Smooth muscle cell (in vitro differentiated cells): Measurements from ENCODE around the gene CACNA1C. TPM values are rescaled to one million over a fixed set of nuclear protein-coding genes. Genes with fewer than 3 reads are reported as not detected.

ENCODE experiments used
- DNase-seq: peaks from one replicate; lab custom pipeline; 2025; ENCODE audit not compliant: unreplicated experiment; lab: John Stamatoyannopoulos, UW
- H2AFZ ChIP-seq: fragments of 200-600 bp; sonication (generic); 2 replicates; pipeline ENCODE4 v1.6.0; 2016; ENCODE audit warnings: antibody characterized with exemption, low read depth, mild to moderate bottlenecking
- H3F3A ChIP-seq: fragments of 200-600 bp; sonication (generic); 2 replicates; pipeline ENCODE4 v1.6.0; 2017; ENCODE audit warnings: antibody characterized with exemption, low read depth
- H3K27ac ChIP-seq: fragments of 200-600 bp; sonication (generic); 2 replicates; pipeline ENCODE4 v1.5.1; 2016; ENCODE audit warnings: low read depth, mild to moderate bottlenecking
- H3K27me3 ChIP-seq: fragments of 200-600 bp; sonication (generic); 2 replicates; pipeline ENCODE4 v1.6.1; 2016; ENCODE audit warnings: low read depth, mild to moderate bottlenecking
- H3K36me3 ChIP-seq: fragments of 200-600 bp; sonication (generic); 2 replicates; pipeline ENCODE4 v1.5.1; 2016; ENCODE audit warnings: low read depth
- H3K4me1 ChIP-seq: fragments of 200-600 bp; sonication (generic); 2 replicates; pipeline ENCODE4 v1.5.1; 2016; ENCODE audit warnings: low read depth
- H3K4me2 ChIP-seq: fragments of 200-600 bp; sonication (generic); 2 replicates; pipeline ENCODE4 v1.6.0; 2016; ENCODE audit warnings: mild to moderate bottlenecking
- H3K4me3 ChIP-seq: fragments of 200-600 bp; sonication (generic); 2 replicates; pipeline ENCODE4 v1.5.1; 2016; ENCODE audit warnings: mild to moderate bottlenecking
- H3K79me2 ChIP-seq: fragments of 200-600 bp; sonication (generic); 2 replicates; pipeline ENCODE4 v1.6.0; 2016; ENCODE audit warnings: low read depth, mild to moderate bottlenecking
- H3K9ac ChIP-seq: fragments of 200-600 bp; sonication (generic); 2 replicates; pipeline ENCODE4 v1.6.0; 2016; ENCODE audit warnings: low read depth
- H3K9me3 ChIP-seq: fragments of 200-600 bp; sonication (generic); replicated peaks from 2 replicates; pipeline ENCODE4 v1.5.1; 2016; ENCODE audit warnings: low read depth
- H4K20me1 ChIP-seq: fragments of 200-600 bp; sonication (generic); 2 replicates; pipeline ENCODE4 v1.6.0; 2016; ENCODE audit warnings: low read depth
- WGBS: methylation state at CpG from one replicate; pipeline ENCODE4 v1.1.7; 2016; ENCODE audit warnings: low lambda C conversion rate; 5-methylcytosine and 5-hydroxymethylcytosine counted together
- polyA plus RNA-seq: library from polyadenylated mRNA; unstranded; fragments of >200 nt; fragmentation: Nextera tagmentation; extraction: Ambion mirVana; gene quantifications from 2 replicates; pipeline ENCODE4 v1.2.1, GENCODE V29; 2016
- total RNA-seq: library from RNA; depleted of rRNA; stranded (reverse); fragments of >200 nt; gene quantifications from 2 replicates; pipeline ENCODE4 v1.2.3, GENCODE V29; 2014
- TF ChIP-seq, protein P1 (sequence below): fragments of 200-600 bp; sonication (generic); IDR thresholded peaks from 2 replicates; pipeline ENCODE4 v1.5.1; 2017; ENCODE audit warnings: borderline replicate concordance, mild to moderate bottlenecking, antibody characterized with exemption; ENCODE audit not compliant: insufficient read depth, poor library complexity, severe bottlenecking

The CACNA1C gene
- total and polyA plus RNA-seq, 2 experiments from 2014 or later = 1.6 to 4.5 TPM

DNA sequence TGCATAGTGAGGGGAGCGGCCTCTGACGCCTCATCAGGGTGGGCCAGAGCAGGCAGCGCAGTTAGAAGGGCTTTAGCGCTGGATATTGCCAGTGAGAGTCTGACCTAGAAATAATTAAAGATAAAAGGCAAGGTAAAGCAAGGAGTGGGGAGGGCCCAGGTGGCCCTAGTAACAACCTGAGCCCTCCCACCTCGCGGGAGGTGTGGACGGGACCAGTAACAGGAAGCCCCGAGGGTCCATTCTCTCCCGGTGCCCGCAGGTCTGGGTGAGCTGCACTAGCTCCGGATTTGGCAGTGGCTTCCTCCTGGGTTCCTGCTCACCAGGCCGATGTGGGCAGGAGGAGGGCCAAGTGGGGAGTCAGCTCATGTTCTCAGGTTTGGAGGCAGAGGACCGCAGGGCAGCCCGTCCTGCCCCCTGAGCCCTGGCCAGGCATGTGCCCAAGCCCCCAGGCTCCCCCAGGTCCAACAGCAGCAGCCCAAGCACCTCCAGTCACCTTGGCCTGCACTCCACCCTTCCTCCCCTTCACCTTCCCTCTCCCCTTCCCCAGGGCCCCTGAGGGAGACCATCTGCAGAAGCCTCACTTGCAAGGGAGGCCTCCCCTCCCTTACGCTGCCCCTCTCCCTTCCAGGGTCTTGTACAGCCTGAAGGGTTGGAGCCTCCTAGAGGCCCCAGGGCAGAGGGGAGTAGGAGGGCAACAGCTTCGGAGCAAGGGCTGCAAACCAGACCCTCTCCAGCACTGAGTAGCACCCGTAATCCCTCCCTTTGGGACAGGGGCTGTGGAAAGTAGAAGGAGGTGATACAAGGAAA is 597.7 kb downstream of the CACNA1C start:
- Histone ChIP-seq H2AFZ (no peak overlapping the region), H4K20me1 (no peaks in the 10 kb centered on the region), H3K4me1 (no peaks in the 10 kb centered on the region), H3K9ac (no peak overlapping the region), H3K9me3 (no peaks in the 10 kb centered on the region), H3K4me2 (no peak overlapping the region), H3K4me3 (no peak overlapping the region), H3K36me3 (no peaks in the 10 kb centered on the region), H3K79me2 (no peaks in the 10 kb centered on the region), H3K27me3 (no peaks in the 10 kb centered on the region), H3F3A (no peaks in the 10 kb centered on the region), H3K27ac (no peak overlapping the region)
- no peak for DNase-seq
- TF ChIP-seq, protein P1, sequence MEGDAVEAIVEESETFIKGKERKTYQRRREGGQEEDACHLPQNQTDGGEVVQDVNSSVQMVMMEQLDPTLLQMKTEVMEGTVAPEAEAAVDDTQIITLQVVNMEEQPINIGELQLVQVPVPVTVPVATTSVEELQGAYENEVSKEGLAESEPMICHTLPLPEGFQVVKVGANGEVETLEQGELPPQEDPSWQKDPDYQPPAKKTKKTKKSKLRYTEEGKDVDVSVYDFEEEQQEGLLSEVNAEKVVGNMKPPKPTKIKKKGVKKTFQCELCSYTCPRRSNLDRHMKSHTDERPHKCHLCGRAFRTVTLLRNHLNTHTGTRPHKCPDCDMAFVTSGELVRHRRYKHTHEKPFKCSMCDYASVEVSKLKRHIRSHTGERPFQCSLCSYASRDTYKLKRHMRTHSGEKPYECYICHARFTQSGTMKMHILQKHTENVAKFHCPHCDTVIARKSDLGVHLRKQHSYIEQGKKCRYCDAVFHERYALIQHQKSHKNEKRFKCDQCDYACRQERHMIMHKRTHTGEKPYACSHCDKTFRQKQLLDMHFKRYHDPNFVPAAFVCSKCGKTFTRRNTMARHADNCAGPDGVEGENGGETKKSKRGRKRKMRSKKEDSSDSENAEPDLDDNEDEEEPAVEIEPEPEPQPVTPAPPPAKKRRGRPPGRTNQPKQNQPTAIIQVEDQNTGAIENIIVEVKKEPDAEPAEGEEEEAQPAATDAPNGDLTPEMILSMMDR = no peak
- 88% methylated on average over 15 of the region's 17 CpGs for WGBS

DNA sequence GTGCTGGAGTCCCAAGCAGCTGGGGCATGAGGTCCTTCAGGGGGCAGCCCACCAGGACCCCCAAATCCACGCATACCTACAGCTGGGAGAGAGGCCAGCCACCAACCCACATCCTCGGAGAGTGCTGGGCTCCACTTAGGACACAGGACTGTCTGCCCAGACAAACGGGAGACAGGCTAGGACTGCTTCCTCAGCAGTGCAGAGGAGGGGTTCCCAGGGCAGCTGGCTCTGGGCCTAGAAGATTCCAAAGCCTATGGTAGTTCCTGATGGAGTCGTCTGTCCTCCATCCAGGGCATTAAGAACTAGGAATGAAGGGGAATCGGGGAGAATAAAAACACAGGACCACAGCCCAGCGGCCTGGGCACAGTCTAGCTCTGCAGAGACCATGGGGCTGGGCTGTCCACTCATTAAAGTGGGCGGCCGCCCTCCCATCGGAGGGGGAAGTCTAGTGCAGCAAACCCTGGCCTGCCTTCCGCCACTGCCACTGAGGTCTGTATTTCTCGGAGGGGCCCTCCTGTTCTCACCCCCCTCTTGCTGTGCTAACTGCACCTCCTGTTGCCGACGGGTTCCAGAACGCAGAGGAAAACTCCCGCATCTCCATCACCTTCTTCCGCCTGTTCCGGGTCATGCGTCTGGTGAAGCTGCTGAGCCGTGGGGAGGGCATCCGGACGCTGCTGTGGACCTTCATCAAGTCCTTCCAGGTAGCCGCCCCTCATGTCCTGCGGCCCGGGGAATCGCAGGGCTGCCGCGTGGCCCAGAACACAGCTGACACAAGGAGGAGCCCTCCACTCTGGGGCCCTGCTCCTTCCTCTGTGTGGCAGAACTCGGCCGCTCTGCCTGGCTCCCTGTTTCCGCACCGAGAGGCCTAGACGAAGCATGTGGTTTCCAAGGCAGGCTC is 598.5 kb downstream of the CACNA1C start:
- H3K9me3 ChIP-seq = no peaks in the 10 kb centered on the region
- no peak overlapping the region for H3K4me2 ChIP-seq
- no peaks in the 10 kb centered on the region for H3K4me1 ChIP-seq
- no peaks in the 10 kb centered on the region for H3K27me3 ChIP-seq
- no peak overlapping the region for H3K27ac ChIP-seq
- TF ChIP-seq, protein P1 = no peak
- WGBS = 88% methylated on average over 32 of the region's 32 CpGs
- H3K4me3 ChIP-seq = no peak overlapping the region
- no peak overlapping the region for H2AFZ ChIP-seq
- H3K36me3 ChIP-seq = peaks cover 4% of the 10 kb centered on the region
- H3F3A ChIP-seq = no peaks in the 10 kb centered on the region
- no peak for DNase-seq
- H4K20me1 ChIP-seq = no peaks in the 10 kb centered on the region
- no peaks in the 10 kb centered on the region for H3K79me2 ChIP-seq
- no peak overlapping the region for H3K9ac ChIP-seq

DNA sequence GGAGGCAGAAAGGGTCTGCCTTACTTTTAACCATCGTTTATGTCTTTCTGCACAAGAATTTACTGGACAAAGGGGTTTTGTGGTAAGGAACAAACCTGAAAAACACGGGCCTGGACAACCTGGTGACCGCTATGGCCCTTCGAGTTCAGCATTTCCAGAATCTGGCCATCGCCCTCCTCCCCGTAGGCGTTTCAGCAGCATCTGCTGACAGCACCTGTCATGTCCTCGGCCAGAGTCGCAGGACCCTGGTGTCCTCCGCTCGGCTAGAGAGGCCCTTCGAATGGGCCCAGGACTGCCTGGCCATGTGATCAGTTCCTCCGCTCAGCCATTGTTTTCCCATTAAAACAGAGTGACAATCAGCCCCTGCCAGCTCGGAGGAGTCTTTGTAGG is 599.2 kb downstream of the CACNA1C start:
- Histone ChIP-seq H3F3A (no peaks in the 10 kb centered on the region), H4K20me1 (no peaks in the 10 kb centered on the region), H2AFZ (no peak overlapping the region), H3K4me1 (no peaks in the 10 kb centered on the region), H3K4me3 (no peak overlapping the region), H3K36me3 (peaks cover 6% of the 10 kb centered on the region), H3K27me3 (no peaks in the 10 kb centered on the region), H3K9ac (no peak overlapping the region), H3K9me3 (no peaks in the 10 kb centered on the region), H3K79me2 (no peaks in the 10 kb centered on the region), H3K27ac (no peak overlapping the region), H3K4me2 (no peak overlapping the region)
- TF ChIP-seq, protein P1 = no peak
- no peak for DNase-seq
- 93% methylated on average over 14 of the region's 14 CpGs for WGBS
